GM12864 (cell line): Measurements from ENCODE around the gene CCDC40.

ENCODE experiments used
- DNase-seq: peaks from one replicate; pipeline ENCODE4 v3.0.0-alpha.2; 2011; ENCODE audit warnings: low read depth
- H3K4me3 ChIP-seq: 2 replicates; pipeline ENCODE4 v1.5.1; 2011; ENCODE audit warnings: mild to moderate bottlenecking, low read depth, low read length, control low read depth
- TF ChIP-seq, protein P1 (sequence below): IDR thresholded peaks from 2 replicates; pipeline ENCODE4 v1.5.1; 2011; ENCODE audit warnings: low read depth, mild to moderate bottlenecking, moderate library complexity, low read length, control low read depth, inconsistent platforms; ENCODE audit errors: missing control alignments

The CCDC40 gene

DNA sequence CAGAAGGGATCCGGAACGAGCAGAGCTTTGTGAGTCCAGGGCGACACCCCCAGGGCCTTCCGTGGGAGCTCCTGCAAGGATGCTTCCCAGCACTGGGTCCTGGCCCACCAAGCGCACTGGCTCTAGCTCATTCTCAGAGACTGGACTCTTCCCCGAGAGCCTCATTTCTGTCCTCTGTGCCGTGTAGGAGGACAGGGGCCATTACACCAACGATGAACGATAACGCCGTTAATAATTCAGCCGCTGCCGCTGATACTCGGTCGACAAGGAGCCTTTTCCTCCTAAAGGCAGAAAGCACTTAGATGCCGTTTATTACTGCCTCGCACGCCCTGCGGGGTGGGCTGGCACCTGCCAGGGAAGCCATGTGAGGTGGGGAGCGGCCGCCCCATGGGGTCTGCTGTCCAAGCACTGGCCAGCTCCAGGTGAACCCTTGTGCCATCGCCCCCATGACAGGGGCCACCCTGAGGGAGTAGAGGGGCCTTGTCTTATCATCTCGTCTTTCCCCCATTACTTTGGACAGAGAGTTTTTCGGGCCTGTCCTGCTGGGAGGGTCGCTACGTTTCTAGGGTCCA lies 34.3 kb upstream of the CCDC40 start:
- no peak overlapping the region for H3K4me3 ChIP-seq
- TF ChIP-seq, protein P1, sequence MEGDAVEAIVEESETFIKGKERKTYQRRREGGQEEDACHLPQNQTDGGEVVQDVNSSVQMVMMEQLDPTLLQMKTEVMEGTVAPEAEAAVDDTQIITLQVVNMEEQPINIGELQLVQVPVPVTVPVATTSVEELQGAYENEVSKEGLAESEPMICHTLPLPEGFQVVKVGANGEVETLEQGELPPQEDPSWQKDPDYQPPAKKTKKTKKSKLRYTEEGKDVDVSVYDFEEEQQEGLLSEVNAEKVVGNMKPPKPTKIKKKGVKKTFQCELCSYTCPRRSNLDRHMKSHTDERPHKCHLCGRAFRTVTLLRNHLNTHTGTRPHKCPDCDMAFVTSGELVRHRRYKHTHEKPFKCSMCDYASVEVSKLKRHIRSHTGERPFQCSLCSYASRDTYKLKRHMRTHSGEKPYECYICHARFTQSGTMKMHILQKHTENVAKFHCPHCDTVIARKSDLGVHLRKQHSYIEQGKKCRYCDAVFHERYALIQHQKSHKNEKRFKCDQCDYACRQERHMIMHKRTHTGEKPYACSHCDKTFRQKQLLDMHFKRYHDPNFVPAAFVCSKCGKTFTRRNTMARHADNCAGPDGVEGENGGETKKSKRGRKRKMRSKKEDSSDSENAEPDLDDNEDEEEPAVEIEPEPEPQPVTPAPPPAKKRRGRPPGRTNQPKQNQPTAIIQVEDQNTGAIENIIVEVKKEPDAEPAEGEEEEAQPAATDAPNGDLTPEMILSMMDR, result no peak
- DNase-seq, result no peak

DNA sequence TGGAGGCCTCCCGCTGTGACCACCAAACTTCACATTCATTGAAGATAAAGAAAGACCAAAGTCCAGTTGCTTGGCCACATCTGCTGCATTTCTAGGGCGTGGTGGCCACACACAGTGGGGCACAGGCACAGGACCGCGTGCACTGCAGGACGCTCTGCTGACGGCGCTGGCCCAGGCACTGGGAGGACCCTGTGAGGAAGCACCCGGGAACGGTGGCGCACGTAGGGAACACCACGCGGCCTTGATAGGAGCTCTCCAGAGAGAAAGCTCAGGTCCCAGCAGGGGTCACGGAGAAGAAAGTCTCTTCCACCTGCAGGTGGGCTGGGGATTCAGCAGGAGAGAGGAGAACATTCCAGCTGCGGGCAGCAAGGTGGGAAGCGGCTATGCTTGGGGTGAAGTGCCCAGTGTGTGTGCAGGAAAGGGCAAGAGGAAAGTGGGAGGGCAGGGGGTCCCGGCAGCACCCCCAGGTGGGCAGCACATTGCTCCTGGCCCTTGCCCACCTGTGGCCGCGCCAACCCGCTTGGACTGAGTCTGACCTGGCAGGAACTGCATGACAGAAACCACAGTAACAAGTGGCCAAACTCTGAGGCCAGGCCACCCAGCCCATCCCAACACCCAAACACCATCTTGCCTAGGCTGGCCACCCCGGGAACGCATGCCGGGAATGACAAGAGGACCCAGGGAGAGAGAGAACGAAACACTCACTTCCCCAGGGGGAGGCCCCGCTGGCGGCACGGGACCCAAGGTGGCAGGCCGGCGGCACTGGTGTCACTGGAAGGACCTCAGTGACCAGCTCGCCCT lies 33.6 kb upstream of the CCDC40 start:
- TF ChIP-seq, protein P1, result no peak
- DNase-seq, result no peak
- H3K4me3 ChIP-seq, result no peak overlapping the region

DNA sequence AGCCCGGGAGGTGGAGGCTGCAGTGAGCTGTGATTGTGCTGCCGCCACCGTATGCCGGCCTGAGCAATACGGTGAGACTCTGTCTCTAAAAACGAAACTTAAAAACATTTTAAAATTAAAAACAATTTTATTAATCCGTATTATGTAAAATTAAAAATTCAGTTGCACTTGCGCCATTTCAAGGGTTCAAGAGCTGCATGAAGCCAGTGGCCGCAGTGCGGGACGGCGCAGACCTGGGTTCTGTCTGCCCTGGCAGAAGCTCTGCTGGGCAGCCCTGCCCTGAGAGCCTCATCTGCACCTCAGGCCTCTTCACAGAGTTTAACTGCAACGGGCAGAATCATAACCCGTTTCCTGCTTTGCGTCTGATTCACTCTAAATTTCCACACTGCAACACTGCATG lies 32.5 kb upstream of the CCDC40 start:
- no peak overlapping the region for H3K4me3 ChIP-seq
- TF ChIP-seq, protein P1, result no peak

DNA sequence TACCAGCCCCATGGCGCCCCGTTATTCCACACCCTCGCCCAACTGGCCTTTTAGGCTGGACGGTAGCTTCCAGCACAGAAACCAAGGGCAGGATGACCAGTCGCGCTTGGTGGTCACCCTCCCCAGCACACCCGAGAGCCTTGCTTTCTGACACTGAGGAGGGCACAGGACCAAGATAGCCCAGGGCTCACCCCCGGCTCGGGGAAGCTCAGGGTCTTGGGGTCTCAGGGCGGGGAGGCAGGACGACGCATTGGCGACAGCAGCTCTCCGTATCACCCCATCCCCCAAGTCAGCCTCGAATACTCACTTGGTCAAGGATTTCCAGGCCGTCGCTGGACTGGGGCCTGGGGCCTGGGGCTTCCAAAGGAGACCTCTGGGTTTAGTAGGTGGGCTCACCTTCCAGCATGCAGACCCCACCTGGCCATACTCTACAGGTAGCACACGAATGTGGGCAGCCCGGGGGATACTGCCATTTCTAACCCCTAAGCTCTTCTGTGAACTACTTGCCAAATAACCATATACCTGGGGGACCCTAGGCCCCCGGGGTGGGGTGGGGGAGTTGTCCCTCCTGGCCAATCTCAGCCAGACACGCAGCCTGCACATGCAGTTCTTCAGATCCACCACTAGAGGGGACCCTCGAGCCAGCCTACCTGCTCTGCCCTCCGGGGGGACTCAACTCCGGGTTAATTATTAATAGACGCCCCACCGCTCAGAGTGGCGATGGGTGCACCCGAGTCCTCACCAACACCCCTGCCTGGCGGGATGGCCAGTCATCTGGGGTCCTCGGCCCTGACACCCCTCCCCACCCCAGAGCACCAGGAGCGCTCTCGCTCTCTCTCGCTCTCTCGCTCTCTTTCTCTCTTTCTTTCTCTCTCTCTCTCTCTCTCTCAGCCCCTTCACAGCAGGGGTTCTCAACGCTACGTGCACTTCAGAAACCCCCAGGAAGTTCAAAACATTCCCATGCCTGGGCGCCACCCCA lies 30.8 kb upstream of the CCDC40 start:
- DNase-seq, result no peak
- TF ChIP-seq, protein P1, result peak; percentile 97
- H3K4me3 ChIP-seq, result no peak overlapping the region

More for the DNA sequence above, 32.5 kb upstream of the CCDC40 start:
- DNase-seq, result no peak

DNA sequence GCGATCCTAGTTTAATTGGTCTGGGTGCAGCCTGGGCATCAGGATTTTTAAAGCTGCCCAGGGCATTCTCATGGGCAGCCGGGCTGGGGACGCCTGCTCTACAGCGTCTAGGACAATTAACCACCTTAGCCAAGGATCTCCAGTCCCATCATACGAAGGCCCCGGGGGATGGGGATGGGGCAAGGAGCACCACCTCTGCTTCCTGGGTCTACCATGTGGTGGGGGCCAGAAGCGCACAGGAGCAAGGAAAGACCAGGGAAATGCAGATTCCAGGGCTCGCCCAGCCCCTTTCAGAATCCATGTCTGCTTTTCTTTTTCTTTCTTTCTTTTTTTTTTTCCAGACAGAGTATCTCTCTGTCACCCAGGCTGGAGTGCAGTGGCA lies 30.1 kb upstream of the CCDC40 start:
- TF ChIP-seq, protein P1, result no peak
- no peak overlapping the region for H3K4me3 ChIP-seq
- DNase-seq, result no peak

DNA sequence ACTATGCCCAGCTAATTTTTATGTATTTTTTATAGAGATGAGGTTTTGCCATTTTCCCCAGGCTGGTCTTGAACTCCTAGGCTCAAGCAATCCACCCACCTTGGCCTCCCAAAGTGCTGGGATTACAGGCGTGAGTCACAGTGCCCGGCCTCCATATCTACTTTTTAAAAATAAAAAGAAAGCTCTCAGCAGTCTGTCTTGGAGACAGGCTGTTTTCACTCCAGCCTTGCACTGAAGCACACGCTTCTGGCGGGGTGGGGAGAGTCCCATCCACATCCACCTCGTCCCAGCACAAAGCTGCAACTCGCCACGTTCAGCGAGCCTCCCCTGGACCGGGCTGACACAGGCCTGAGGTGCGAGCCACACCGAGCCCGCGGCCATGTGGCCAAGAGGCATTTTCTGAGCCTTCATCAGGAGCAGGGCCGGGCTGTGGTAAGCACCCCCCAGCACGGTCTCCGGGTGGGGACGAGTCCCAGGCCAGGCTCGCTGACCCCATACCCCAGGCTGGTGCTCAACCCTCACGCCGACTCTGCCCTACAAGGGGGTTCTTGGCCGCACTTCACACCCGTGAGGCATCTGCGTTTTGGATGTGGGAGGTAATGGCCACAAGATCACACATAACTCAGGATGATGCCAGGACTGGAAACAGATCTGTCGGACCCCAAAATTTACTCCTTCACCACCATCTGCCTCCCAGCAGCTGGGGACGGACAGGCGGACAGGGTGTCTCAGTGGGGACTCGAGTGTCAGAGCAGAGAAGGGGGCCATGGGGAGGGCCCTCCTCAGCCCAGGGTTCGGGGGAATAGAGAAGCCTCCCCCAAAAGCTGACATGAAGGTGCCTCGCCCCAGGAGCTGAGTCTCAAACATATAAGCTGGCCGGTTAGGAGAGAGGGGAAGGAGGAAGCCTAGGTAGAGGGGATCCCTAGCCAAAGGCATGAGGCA lies 29.4 kb upstream of the CCDC40 start:
- H3K4me3 ChIP-seq, result no peak overlapping the region
- TF ChIP-seq, protein P1, result no peak
- no peak for DNase-seq
